Keratinocyte (primary cell): ENCODE measurements around the gene LDLRAP1.

Source experiments
- CTCF ChIP-seq, 3 experiments: IDR thresholded peaks in 1 of 3; conservative IDR thresholded peaks in 1 of 3; optimal IDR thresholded peaks in 1 of 3; 2 replicates in 2 of 3; 3 replicates in 1 of 3; pipeline versions ENCODE3 to v1.5.1; 2011; ENCODE audit warnings: low read length in 3 of 3, mild to moderate bottlenecking in 3 of 3, moderate library complexity in 2 of 3, control low read depth in 1 of 3, inconsistent platforms in 1 of 3; ENCODE audit not compliant: insufficient read depth in 2 of 3; ENCODE audit errors: extremely low read depth in 1 of 3
- EZH2 ChIP-seq: IDR thresholded peaks from one replicate; pipeline ENCODE4 v1.6.1; 2012; ENCODE audit warnings: inconsistent platforms, mild to moderate bottlenecking, low read length, moderate library complexity

GRCh38 chr1:25615563-25616094 lies 72.2 kb downstream of the LDLRAP1 start:
- TF ChIP-seq CTCF (optimal IDR thresholded peaks at IDR 0.05 in 1 of 3, IDR thresholded peaks at IDR 0.05 in 1 of 3, conservative IDR thresholded peaks at IDR 0.05 in 1 of 3; ENCODE audit: extremely low read depth in 1 of 3, insufficient read depth in 2 of 3, low read length in 3 of 3) (no peak), EZH2 (no peak)
